ENCODE data around the gene BMI1. TPM values are rescaled to one million over a fixed set of nuclear protein-coding genes. Genes with fewer than 3 reads are reported as not detected.
A peak's percentile ranks its signal among the peaks of the same experiment; 100 is the strongest.
"Not testable (repeated sequence)": the region's sequence is repeated elsewhere in the genome, so short reads cannot be mapped to it uniquely, and the experiment has no call there.

BMI1 gene
- total RNA-seq, 1 donor from 2014 or later = 59.3 TPM

DNA sequence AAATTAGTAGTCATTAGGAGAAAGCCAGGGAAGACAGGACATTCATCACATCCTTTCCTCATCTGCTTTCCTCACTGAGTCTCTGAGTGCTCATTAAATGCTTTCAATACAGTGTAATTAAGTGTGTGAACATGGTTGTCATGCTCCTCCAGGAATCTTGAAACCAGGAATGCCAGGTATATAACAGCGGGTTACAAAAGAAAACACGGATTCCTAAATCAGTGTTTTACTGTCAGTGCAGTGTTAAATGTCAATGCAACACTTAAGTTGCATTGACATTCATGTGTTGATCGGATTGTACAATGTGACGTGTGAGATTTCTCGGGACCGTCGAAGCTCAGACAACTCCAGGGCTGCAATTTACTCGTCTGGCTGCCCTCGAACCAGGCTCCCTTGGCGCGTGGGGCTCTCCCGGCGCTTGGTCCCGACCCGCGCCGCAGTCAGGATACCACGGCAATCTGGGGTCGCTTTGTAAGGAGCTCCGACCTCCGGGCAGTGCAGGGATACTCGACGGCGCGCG lies 23.9 kb downstream of the BMI1 start:
- H3K27me3 Mint-ChIP-seq (ENCODE audit: insufficient read depth) = peaks cover 67% of the 10 kb centered on the region
- H3K9me3 Mint-ChIP-seq = peaks cover 3% of the 10 kb centered on the region
- peaks cover 4% of the 10 kb centered on the region for H3K36me3 Mint-ChIP-seq (ENCODE audit: low read depth)
- H3K4me3 Mint-ChIP-seq = peak overlapping the region; percentile 72
- DNase-seq (ENCODE audit: low spot score) = no peak
- peaks cover 27% of the 10 kb centered on the region for H3K4me1 Mint-ChIP-seq (ENCODE audit: low read depth)
- intact Hi-C loops (cut with micrococcal nuclease) = loop anchor here (1.0 to 10.0 kb wide), 5 partner anchors 10 to 1170 kb away; partner anchors contain the start of gene MSRB2
- peak overlapping the region; percentile 68 for H3K27ac Mint-ChIP-seq

DNA sequence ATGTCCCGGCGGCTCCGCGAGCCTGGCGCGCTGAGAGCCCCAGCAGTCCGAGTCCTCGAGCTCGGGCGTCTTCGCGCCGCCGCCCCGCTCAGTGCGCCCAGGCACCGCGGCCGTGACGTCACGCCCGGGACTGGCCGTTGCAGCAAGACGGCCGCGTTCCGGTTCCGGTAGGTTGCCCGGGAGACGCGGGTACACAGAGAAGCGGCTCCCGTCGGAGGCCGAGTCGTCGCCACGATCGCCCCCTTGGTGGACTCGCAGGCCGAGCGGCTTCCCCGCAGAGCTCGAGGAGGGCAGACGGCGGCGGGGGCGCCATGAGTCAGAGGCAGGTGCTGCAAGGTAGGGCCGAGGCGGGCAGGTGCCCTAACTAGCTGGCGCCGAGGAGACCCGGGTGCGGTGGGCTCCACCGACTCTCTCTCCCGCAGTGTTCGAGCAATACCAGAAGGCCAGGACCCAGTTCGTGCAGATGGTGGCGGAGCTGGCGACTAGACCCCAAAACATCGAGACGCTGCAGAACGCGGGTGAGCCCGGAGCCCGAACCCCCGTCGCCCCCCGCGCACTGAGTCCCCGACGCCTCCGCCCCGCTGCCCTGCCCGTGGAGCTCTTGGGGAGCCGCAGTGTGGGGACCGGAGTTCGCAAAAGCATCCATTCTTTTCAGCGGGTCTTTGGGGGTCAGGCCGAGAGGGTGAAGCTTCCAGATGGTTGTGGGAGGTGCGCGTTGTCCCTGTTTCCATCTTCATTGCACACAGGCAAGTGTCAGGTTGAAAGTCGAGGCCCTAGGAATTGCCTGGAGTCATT lies 24.6 kb downstream of the BMI1 start, which contains the start of gene SPAG6:
Gene SPAG6 (plus strand): TSS at position 196 of the 795 bp plus-strand sequence. CDS start 116 bp downstream, at position 312.
- DNase-seq (ENCODE audit: low spot score) = peak; percentile 68
- peak within 1 kb of the TSS; percentile 68 for H3K27ac Mint-ChIP-seq
- intact Hi-C loops (cut with micrococcal nuclease) = loop anchor here (10.0 kb wide), 2 partner anchors 749 to 1171 kb away; partner anchors contain the start of gene MSRB2
- peaks cover 3% of the 10 kb centered on the region for H3K9me3 Mint-ChIP-seq
- H3K36me3 Mint-ChIP-seq (ENCODE audit: low read depth) = peaks cover 4% of the 10 kb centered on the region
- H3K4me3 Mint-ChIP-seq = peak within 1 kb of the TSS; percentile 72
- H3K4me1 Mint-ChIP-seq (ENCODE audit: low read depth) = peaks cover 22% of the 10 kb centered on the region
- peaks cover 63% of the 10 kb centered on the region for H3K27me3 Mint-ChIP-seq (ENCODE audit: insufficient read depth)

DNA sequence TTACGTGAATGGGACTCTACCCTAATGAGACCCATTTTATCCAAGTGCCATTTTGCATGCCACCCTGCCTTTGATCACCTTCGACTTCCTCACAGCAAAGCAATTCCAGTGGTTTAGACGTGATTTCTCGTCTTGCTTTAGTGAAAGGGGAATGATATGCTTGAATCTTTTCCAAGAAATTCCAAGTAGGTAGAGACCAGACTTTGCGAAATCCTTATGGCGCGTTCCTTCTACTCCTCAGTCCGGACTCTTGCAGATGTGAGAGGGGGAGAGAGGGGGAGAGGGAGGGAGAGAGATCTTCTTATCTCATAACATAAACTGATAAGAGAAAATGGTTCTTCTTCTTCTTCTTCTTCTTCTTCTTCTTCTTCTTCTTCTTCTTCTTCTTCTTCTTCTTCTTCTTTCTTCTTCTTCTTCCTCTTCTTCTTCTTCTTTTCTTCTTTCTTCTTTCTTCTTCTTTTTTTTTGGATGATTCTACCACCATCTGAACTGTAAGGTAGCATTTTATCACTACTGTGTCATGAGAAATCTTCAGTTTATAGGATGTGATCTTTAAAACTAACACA lies 25.3 kb downstream of the BMI1 start:
- Mint-ChIP-seq H3K4me3 (peak overlapping the region; percentile 64), H3K9me3 (peaks cover 3% of the 10 kb centered on the region), H3K27me3 (ENCODE audit: insufficient read depth) (peaks cover 63% of the 10 kb centered on the region), H3K4me1 (ENCODE audit: low read depth) (peaks cover 22% of the 10 kb centered on the region), H3K36me3 (ENCODE audit: low read depth) (peaks cover 4% of the 10 kb centered on the region), H3K27ac (peak overlapping the region; percentile 54)
- DNase-seq (ENCODE audit: low spot score) = no peak
- intact Hi-C loops (cut with micrococcal nuclease) = loop anchor here (10.0 kb wide), 2 partner anchors 749 to 1171 kb away; partner anchors contain the start of gene MSRB2

DNA sequence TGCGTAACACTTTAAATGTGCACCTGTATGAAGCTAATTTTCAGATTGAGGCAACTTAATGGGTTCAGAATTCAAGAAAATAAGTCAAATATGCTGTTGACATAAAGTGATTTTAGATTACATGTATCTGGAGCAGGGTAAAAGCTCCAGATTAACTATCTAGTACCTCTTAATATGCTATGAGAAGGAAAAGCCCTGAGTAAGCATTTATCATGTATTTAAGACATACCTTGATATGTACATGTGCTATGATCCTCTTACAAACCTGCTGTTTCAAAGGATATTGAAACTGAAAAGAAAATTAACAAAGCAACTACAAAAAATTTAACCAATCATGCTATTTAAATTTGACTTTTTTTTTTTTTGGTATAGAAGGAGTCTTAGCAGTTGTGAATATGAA lies 28.9 kb downstream of the BMI1 start:
- no peak for DNase-seq (ENCODE audit: low spot score)
- H3K27ac Mint-ChIP-seq = no peak overlapping the region
- no peak overlapping the region for H3K4me3 Mint-ChIP-seq
- H3K4me1 Mint-ChIP-seq (ENCODE audit: low read depth) = peaks cover 6% of the 10 kb centered on the region
- H3K27me3 Mint-ChIP-seq (ENCODE audit: insufficient read depth) = peaks cover 31% of the 10 kb centered on the region
- peaks cover 3% of the 10 kb centered on the region for H3K9me3 Mint-ChIP-seq
- H3K36me3 Mint-ChIP-seq (ENCODE audit: low read depth) = peaks cover 1% of the 10 kb centered on the region
- intact Hi-C loops (cut with micrococcal nuclease) = loop anchor here (10.0 kb wide), 2 partner anchors 745 to 1175 kb away; partner anchors contain the start of gene MSRB2

DNA sequence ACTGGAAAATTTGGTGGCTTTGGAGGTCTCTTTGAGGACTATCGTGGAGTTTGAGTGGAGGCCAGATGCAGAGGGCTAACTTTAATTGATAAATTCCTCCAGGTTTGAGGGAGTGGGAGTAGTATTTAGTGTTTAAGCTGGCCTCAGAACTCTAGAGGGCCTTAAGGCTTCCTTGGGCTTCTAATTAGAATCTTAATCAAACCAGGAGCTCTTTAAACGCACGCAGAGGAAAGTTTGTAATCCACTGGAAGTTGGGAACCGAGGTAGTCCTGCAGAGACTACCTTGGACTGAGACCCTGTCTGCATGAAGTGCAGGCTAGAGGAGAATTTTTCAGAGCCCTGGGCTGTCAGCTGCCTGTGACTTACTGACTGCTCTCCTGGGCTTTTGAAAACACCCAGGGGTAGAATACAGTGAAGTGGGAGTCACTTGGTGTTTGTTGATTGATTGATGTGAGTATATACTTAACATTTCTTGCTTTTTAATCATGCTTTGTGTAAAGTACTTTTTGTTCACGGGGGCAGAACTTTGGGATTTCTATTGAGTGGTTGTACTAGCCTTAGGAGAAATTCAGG lies 30.3 kb downstream of the BMI1 start:
- H3K27me3 Mint-ChIP-seq (ENCODE audit: insufficient read depth) = peaks cover 23% of the 10 kb centered on the region
- H3K9me3 Mint-ChIP-seq = peaks cover 3% of the 10 kb centered on the region
- no peak overlapping the region for H3K4me3 Mint-ChIP-seq
- peaks cover 4% of the 10 kb centered on the region for H3K4me1 Mint-ChIP-seq (ENCODE audit: low read depth)
- no peaks in the 10 kb centered on the region for H3K36me3 Mint-ChIP-seq (ENCODE audit: low read depth)
- H3K27ac Mint-ChIP-seq = no peak overlapping the region
- intact Hi-C loops (cut with micrococcal nuclease) = no loop called here
- no peak for DNase-seq (ENCODE audit: low spot score)

DNA sequence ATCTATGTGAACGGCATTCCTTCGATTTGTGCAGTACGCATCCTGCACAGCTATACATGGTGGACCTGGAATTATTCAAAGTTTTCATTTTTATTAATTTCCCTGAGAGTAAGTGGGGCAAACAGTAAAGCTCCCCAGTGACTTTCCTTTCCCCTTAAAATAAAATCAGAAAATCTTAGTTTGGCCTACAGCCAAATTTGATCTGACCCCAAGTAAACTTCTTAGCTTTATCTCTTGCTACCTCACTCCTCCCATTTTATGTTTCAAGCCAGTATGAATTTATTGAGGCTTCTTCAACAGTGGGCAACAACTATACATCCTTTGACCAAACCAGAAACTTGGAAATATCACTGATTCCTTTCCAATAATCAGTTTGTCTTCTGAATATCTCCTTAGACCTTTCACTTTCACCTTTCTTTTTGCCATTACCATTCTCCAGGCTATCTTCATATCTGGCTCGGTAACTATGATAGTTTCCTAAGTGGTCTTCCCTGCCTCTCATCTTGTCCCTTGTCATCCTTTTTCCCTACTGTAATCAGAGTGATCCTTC lies 35.5 kb downstream of the BMI1 start:
- Mint-ChIP-seq H3K9me3 (no peaks in the 10 kb centered on the region), H3K4me3 (no peak overlapping the region), H3K36me3 (ENCODE audit: low read depth) (no peaks in the 10 kb centered on the region), H3K27me3 (ENCODE audit: insufficient read depth) (peaks cover 7% of the 10 kb centered on the region), H3K27ac (no peak overlapping the region), H3K4me1 (ENCODE audit: low read depth) (peaks cover 8% of the 10 kb centered on the region)
- no peak for DNase-seq (ENCODE audit: low spot score)
- intact Hi-C loops (cut with micrococcal nuclease) = no loop called here

DNA sequence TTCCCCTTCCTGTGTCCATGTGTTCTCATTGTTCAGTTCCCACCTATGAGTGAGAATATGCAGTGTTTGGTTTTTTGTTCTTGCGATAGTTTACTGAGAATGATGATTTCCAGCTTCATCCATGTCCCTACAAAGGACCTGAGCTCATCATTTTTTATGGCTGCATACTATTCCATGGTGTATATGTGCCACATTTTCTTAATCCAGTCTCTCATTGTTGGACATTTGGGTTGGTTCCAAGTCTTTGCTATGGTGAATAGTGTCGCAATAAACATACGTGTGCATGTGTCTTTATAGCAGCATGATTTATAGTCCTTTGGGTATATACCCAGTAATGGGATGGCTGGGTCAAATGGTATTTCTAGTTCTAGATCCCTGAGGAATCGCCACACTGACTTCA lies 36.9 kb downstream of the BMI1 start:
- H3K27me3 Mint-ChIP-seq (ENCODE audit: insufficient read depth); H3K27ac Mint-ChIP-seq; H3K4me3 Mint-ChIP-seq; H3K9me3 Mint-ChIP-seq; DNase-seq (ENCODE audit: low spot score); H3K36me3 Mint-ChIP-seq (ENCODE audit: low read depth); intact Hi-C loops (cut with micrococcal nuclease); H3K4me1 Mint-ChIP-seq (ENCODE audit: low read depth): not testable (repeated sequence)

DNA sequence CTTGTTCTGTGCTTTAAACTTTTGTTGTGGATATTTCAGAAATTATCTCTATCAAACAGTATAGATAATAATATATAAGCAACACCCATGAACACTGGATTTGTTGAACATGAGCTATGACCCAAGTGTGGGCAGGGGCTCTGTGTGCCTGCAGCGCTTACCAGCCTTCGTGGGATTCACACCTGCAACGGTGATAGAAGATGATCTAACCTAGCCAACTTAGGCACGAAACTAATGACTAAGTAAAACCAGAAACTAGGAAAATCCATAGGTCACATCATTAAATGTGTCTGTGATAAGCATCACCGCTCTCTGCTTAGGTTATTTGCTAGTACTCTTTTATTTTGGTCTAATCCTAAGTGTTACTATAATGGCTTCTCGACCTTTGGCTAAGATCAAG lies 42.4 kb downstream of the BMI1 start:
- peaks cover 36% of the 10 kb centered on the region for H3K4me1 Mint-ChIP-seq (ENCODE audit: low read depth)
- peaks cover 2% of the 10 kb centered on the region for H3K27me3 Mint-ChIP-seq (ENCODE audit: insufficient read depth)
- H3K4me3 Mint-ChIP-seq = no peak overlapping the region
- no peaks in the 10 kb centered on the region for H3K36me3 Mint-ChIP-seq (ENCODE audit: low read depth)
- intact Hi-C loops (cut with micrococcal nuclease) = no loop called here
- no peak overlapping the region for H3K27ac Mint-ChIP-seq
- H3K9me3 Mint-ChIP-seq = peaks cover 4% of the 10 kb centered on the region
- DNase-seq (ENCODE audit: low spot score) = no peak

DNA sequence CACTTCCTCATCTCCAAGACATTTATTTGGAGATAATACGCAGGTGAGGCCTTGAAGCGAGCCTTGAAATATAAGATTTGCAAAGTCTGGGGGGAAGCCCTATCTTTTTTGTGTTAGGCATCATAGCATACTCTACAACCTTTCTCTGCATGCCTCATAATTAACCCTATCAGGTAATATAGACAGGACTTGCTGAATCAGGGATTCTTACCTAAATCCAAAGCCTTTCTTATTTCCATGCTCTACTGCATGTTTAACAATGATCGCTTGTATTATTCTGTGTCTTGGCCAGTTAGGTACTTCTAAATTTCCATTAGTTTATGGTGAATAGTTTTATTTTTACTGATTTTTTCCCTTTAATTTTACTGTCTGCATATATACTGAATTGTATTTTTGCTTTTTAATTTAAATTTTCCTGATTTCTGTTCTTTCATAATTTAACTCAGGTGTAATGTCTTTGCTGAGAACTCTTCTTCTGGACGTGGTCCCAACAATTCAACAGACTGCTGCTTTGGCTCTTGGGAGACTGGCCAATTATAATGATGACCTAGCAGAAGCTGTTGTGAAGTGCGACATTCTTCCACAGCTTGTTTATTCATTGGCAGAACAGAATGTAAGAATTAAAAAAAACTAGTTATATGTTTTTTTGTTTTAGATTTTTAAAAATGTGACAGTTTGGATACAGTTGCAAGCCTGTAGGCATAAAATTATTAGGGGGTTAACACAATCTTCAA lies 43.7 kb downstream of the BMI1 start:
- Mint-ChIP-seq H3K4me1 (ENCODE audit: low read depth) (peaks cover 48% of the 10 kb centered on the region), H3K27me3 (ENCODE audit: insufficient read depth) (peaks cover 2% of the 10 kb centered on the region), H3K27ac (no peak overlapping the region), H3K36me3 (ENCODE audit: low read depth) (no peaks in the 10 kb centered on the region), H3K9me3 (peaks cover 4% of the 10 kb centered on the region), H3K4me3 (no peak overlapping the region)
- intact Hi-C loops (cut with micrococcal nuclease) = no loop called here
- DNase-seq (ENCODE audit: low spot score) = no peak

DNA sequence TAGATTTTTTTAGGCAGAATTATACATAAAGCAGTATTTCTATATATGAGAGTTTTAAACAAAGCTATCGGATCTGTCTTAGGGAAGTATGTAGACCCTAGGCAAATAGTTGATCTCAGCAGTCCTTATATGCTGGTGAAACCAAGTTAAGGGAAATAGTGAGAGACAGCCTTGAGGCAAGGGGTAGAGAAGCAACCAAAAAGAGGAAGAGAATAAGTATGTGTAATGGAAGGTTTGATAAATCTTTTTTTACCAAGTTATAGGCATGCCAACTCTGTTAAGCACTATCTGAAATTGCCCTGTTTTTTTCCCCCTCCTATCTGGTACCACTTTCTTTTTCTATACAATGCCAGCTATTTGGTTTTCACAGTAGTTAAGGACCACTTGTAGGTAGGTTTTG lies 44.3 kb downstream of the BMI1 start:
- Mint-ChIP-seq H3K4me1 (ENCODE audit: low read depth) (peaks cover 54% of the 10 kb centered on the region), H3K9me3 (peaks cover 4% of the 10 kb centered on the region), H3K36me3 (ENCODE audit: low read depth) (no peaks in the 10 kb centered on the region), H3K4me3 (no peak overlapping the region), H3K27me3 (ENCODE audit: insufficient read depth) (no peaks in the 10 kb centered on the region), H3K27ac (no peak overlapping the region)
- intact Hi-C loops (cut with micrococcal nuclease) = no loop called here
- no peak for DNase-seq (ENCODE audit: low spot score)

DNA sequence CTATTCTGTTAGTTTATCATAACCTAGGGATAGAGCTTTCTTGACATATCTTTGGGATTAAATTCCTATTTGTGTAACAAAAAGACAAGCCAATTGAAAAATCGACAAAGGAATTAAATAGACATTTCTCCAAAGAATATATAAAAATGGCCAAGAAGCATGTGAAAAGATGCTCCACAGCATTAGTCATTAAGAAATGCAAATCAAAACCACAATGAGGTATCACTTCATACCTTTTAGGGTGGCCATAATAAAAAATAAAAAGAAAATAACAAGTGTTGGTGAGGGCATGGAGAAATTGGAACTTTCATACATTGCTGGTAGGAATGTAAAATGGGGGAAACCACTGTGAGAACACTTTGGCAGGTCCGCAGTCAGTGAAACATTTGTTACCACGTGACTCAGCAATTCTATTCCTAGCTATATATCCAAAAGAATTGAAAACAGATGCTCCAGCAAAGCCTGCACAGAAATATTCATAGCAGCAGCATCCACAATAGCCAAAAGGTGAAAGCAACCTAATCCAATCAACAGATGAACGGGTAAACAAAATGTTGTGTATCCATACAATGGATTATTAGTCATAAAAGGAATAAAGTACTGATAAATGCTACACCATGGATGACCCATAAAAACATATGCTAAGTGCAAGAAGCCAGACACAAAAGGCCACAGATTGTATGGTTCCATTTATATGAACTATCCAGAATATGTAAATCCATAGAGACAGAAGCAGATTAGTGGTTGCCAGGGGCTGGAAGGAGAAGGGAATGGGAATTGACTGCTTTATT lies 44.9 kb downstream of the BMI1 start:
- Mint-ChIP-seq H3K9me3 (peaks cover 4% of the 10 kb centered on the region), H3K4me1 (ENCODE audit: low read depth) (peaks cover 56% of the 10 kb centered on the region), H3K27ac (no peak overlapping the region), H3K36me3 (ENCODE audit: low read depth) (no peaks in the 10 kb centered on the region), H3K27me3 (ENCODE audit: insufficient read depth) (no peaks in the 10 kb centered on the region), H3K4me3 (no peak overlapping the region)
- intact Hi-C loops (cut with micrococcal nuclease) = loop anchor here (2.0 kb wide), 2 partner anchors 25 to 205 kb away; no protein-coding TSS in a partner anchor
- no peak for DNase-seq (ENCODE audit: low spot score)

DNA sequence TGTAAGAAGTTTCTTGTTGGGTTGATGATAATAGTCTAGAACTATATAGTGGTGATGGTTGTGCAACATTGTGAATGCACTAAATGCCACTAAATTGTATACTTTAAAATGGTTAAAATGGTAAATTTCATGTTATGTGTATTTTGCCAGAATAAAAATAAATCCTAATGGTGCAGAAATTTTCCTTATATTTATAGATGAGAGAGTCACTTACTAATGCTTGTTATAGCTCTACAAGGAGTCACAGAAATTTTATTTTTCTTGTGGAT lies 45.5 kb downstream of the BMI1 start:
- Mint-ChIP-seq H3K36me3 (ENCODE audit: low read depth) (no peaks in the 10 kb centered on the region), H3K4me1 (ENCODE audit: low read depth) (peaks cover 56% of the 10 kb centered on the region), H3K4me3 (no peak overlapping the region), H3K27me3 (ENCODE audit: insufficient read depth) (no peaks in the 10 kb centered on the region), H3K9me3 (peaks cover 4% of the 10 kb centered on the region), H3K27ac (no peak overlapping the region)
- DNase-seq (ENCODE audit: low spot score) = no peak
- intact Hi-C loops (cut with micrococcal nuclease) = loop anchor here (2.0 kb wide), 2 partner anchors 26 to 204 kb away; no protein-coding TSS in a partner anchor
